WTC11 (cell line): ENCODE measurements around the gene NOM1. TPM values are rescaled to one million over a fixed set of nuclear protein-coding genes. Genes with fewer than 3 reads are reported as not detected.
A peak's percentile ranks its signal among the peaks of the same experiment; 100 is the strongest.

ENCODE experiments used
- ATAC-seq: fragments of 200-7000 bp; cut with Tn5 transposase; 2 replicates; pipeline ENCODE4 v1.10.0; 2021; ENCODE audit warnings: mild to moderate bottlenecking, moderate library complexity
- CTCF ChIA-PET: fragments of 300-600 bp; sonication (Branson Sonifier 250); formaldehyde crosslinking; loops from one replicate; lab custom pipeline; 2021; ENCODE audit warnings: antibody characterized with exemption; lab: Charles Lee
- POLR2A ChIA-PET: fragments of 350-600 bp; sonication (Branson Sonifier 250); formaldehyde crosslinking; loops from one replicate; lab custom pipeline; 2021; ENCODE audit warnings: antibody characterized with exemption; lab: Charles Lee
- DNase-seq: peaks from one replicate; pipeline ENCODE4 v3.0.0; 2021; ENCODE audit warnings: low spot score
- H3K27ac Mint-ChIP-seq: 2 replicates; pipeline ENCODE4 v1.8.0; 2021; ENCODE audit warnings: mixed read lengths
- H3K27me3 Mint-ChIP-seq: 2 replicates; pipeline ENCODE4 v1.8.0; 2021; ENCODE audit warnings: low read depth, mild to moderate bottlenecking, moderate library complexity, mixed read lengths
- H3K36me3 Mint-ChIP-seq: 2 replicates; pipeline ENCODE4 v1.8.0; 2021; ENCODE audit warnings: mixed read lengths
- H3K4me1 Mint-ChIP-seq: 2 replicates; pipeline ENCODE4 v1.8.0; 2022; ENCODE audit warnings: mixed read lengths
- H3K4me3 Mint-ChIP-seq: 2 replicates; pipeline ENCODE4 v1.8.0; 2021; ENCODE audit warnings: mild to moderate bottlenecking, moderate library complexity, mixed read lengths
- H3K9me3 Mint-ChIP-seq: 2 replicates; pipeline ENCODE4 v1.8.0; 2021; ENCODE audit warnings: mixed read lengths
- AR ChIP-seq: fragments of 250-450 bp; sonication (Bioruptor Pico); IDR thresholded peaks from 2 replicates; pipeline ENCODE4 v1.9.0; 2021; ENCODE audit warnings: mild to moderate bottlenecking
- ARID4B ChIP-seq: sonication (generic); formaldehyde crosslinking; IDR thresholded peaks from 2 replicates; pipeline ENCODE4 v1.8.0; 2023; ENCODE audit warnings: missing genetic modification reagents, mild to moderate bottlenecking, borderline replicate concordance
- CTCF ChIP-seq: fragments of 200-600 bp; IDR thresholded peaks from 2 replicates; pipeline ENCODE4 v1.8.0; 2022; ENCODE audit warnings: antibody characterized with exemption
- E2F5 ChIP-seq: sonication (generic); formaldehyde crosslinking; IDR thresholded peaks from 2 replicates; pipeline ENCODE4 v1.8.1; 2022; ENCODE audit warnings: mild to moderate bottlenecking, moderate library complexity, missing genetic modification reagents
- FOXJ3 ChIP-seq: sonication (generic); formaldehyde crosslinking; IDR thresholded peaks from 2 replicates; pipeline ENCODE4 v1.9.0; 2021; ENCODE audit warnings: missing genetic modification reagents, mild to moderate bottlenecking, borderline replicate concordance
- FOXK1 ChIP-seq: sonication (generic); formaldehyde crosslinking; IDR thresholded peaks from 2 replicates; pipeline ENCODE4 v1.8.0; 2022; ENCODE audit warnings: mild to moderate bottlenecking, moderate library complexity, missing genetic modification reagents
- GTF2I ChIP-seq: fragments of 250-450 bp; sonication (Bioruptor Pico); conservative IDR thresholded peaks from 2 replicates; pipeline ENCODE4 v1.4.0; 2021; ENCODE audit warnings: mild to moderate bottlenecking
- IRF1 ChIP-seq: sonication (generic); formaldehyde crosslinking; IDR thresholded peaks from 2 replicates; pipeline ENCODE4 v1.8.0; 2023; ENCODE audit warnings: missing genetic modification reagents
- IRF2 ChIP-seq: sonication (generic); formaldehyde crosslinking; IDR thresholded peaks from 2 replicates; pipeline ENCODE4 v1.8.0; 2022; ENCODE audit warnings: low read depth, missing genetic modification reagents, borderline replicate concordance
- NFATC4 ChIP-seq: fragments of 250-450 bp; sonication (Bioruptor Pico); IDR thresholded peaks from 2 replicates; pipeline ENCODE4 v1.9.0; 2021; ENCODE audit warnings: mild to moderate bottlenecking
- NFYB ChIP-seq: sonication (generic); formaldehyde crosslinking; conservative IDR thresholded peaks from 2 replicates; pipeline ENCODE4 v1.8.0; 2022; ENCODE audit warnings: low read depth, missing genetic modification reagents
- NR1H2 ChIP-seq: sonication (generic); formaldehyde crosslinking; IDR thresholded peaks from 2 replicates; pipeline ENCODE4 v1.9.0; 2021; ENCODE audit warnings: mild to moderate bottlenecking, moderate library complexity, missing genetic modification reagents
- SOX15 ChIP-seq: fragments of 250-450 bp; sonication (Bioruptor Pico); IDR thresholded peaks from 2 replicates; pipeline ENCODE4 v1.9.0; 2021; ENCODE audit warnings: mild to moderate bottlenecking
- SP1 ChIP-seq: sonication (generic); formaldehyde crosslinking; conservative IDR thresholded peaks from 2 replicates; pipeline ENCODE4 v1.8.1; 2022; ENCODE audit warnings: missing genetic modification reagents
- TP53 ChIP-seq: sonication (generic); formaldehyde crosslinking; IDR thresholded peaks from 2 replicates; pipeline ENCODE4 v1.8.1; 2023; ENCODE audit warnings: mild to moderate bottlenecking, missing genetic modification reagents
- ZNF138 ChIP-seq: sonication (generic); formaldehyde crosslinking; conservative IDR thresholded peaks from 2 replicates; pipeline ENCODE4 v1.8.1; 2022; ENCODE audit warnings: mild to moderate bottlenecking, moderate library complexity, missing genetic modification reagents
- ZNF232 ChIP-seq: sonication (generic); formaldehyde crosslinking; IDR thresholded peaks from 2 replicates; pipeline ENCODE4 v1.8.0; 2022; ENCODE audit warnings: mild to moderate bottlenecking, missing genetic modification reagents
- total RNA-seq: library from RNA; stranded (reverse); gene quantifications from 3 replicates; pipeline ENCODE4 v1.2.3, GENCODE V29; 2021
- TF ChIP-seq, protein P1 (sequence below): sonication (generic); formaldehyde crosslinking; IDR thresholded peaks from 2 replicates; pipeline ENCODE4 v1.8.0; 2022; ENCODE audit warnings: mild to moderate bottlenecking, missing genetic modification reagents
- TF ChIP-seq, protein P2 (sequence below): sonication (generic); formaldehyde crosslinking; IDR thresholded peaks from 2 replicates; pipeline ENCODE4 v1.8.1; 2023; ENCODE audit warnings: mild to moderate bottlenecking, missing genetic modification reagents, moderate library complexity

The NOM1 gene
- total RNA-seq, 1 experiment from 2014 or later, result 38.5 TPM

DNA sequence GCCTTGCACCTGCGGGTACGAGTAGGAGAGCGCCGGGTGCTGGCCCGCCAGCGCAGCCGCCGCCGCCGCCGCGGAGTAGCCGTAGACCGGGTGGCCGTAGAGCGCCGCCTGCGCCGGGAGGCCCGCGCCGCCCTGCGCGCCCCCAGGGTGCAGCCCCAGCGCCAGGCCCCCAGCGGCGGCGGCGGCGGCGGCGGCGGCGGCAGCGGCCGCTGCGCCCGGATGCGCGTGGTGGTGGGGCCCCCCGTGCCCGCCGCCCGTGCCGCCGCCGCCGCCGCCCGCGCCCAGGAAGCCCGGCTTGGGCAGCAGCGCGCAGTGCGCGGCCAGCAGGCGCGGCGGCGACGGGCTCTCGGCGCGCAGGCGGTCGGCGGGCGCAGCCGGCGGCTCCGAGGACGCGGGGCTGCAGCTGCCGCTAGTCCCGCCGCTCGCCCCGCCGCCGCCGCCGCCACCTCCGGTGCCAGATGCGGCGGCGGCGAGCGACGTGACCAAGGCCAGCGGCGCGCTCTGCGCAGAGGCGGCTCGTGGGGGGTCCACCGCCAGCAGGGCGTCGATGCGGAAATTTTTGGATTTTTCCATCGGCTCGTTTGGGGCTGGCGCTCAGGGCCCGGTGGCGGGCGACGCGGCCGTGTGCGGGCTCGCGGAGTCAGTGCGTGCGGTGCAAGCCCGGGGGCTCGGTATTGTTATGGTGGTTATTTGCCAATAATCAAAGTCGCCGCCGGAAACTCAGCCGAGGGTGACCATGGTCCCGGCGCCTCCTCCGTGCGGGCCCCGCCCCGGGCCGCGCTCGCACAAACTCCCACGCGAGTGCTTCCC, 60.5 kb downstream of the NOM1 start:
- CTCF ChIA-PET, result interaction anchor here (0.6 to 1.3 kb wide), 2 partner anchors 9 to 264 kb away, joined by 3 read pairs; no protein-coding TSS in a partner anchor
- DNase-seq (no peak), ATAC-seq (no peak)
- peaks cover 90% of the 10 kb centered on the region for H3K27me3 Mint-ChIP-seq
- TF ChIP-seq IRF1 (CRISPR knock-in tag) (no peak), NR1H2 (CRISPR knock-in tag) (no peak), ZNF232 (CRISPR knock-in tag) (no peak), ZNF138 (CRISPR knock-in tag) (no peak), IRF2 (CRISPR knock-in tag) (no peak), AR (no peak), TP53 (CRISPR knock-in tag) (no peak)
- TF ChIP-seq, protein P1, sequence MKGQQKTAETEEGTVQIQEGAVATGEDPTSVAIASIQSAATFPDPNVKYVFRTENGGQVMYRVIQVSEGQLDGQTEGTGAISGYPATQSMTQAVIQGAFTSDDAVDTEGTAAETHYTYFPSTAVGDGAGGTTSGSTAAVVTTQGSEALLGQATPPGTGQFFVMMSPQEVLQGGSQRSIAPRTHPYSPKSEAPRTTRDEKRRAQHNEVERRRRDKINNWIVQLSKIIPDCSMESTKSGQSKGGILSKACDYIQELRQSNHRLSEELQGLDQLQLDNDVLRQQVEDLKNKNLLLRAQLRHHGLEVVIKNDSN (CRISPR knock-in tag), result no peak
- no peaks in the 10 kb centered on the region for H3K9me3 Mint-ChIP-seq
- peaks cover 46% of the 10 kb centered on the region for H3K4me1 Mint-ChIP-seq
- H3K27ac Mint-ChIP-seq, result no peak overlapping the region
- H3K36me3 Mint-ChIP-seq, result no peaks in the 10 kb centered on the region
- peak overlapping the region; percentile 45 for H3K4me3 Mint-ChIP-seq
- POLR2A ChIA-PET, result no interaction called here

DNA sequence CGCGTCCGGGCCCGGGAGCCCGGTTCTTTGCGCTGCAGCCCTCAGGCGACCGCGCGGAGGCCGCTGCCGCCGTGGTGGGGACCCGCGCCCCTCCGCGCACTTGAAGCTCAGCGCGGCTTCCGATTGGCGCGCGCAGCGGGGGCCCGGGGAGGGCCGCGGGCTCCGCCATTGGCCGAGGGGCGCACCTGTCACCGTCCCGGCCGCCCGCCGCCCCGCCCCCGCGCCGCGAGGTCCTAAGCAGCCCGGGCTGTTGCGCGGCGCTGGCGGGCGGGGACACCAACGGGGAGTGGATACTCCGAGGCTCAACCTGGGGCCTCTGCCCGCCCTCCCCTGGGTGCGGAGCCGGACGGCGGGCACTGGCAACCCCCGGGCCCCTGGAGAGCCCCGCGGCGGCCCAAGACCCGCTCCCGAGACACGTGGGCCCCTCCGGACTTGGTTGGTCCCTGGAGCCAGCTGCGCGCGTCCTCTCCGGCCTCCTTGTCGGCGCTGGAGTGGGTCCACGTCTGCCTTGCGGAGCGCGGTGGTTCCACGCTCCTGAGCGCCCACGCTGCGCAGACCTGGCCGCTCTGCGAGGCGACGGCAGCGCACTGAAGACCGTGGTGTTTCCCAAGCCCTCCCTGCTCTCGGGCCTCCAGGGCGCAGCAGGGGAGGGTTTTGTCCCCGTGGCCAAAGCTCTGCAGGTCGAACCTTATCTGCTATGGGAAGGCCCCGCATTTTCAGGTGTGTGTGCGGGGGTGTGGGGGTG, 61.2 kb downstream of the NOM1 start, which contains the start of gene MNX1:
Gene MNX1 (minus strand): TSS at position 76 of the 745 bp plus-strand sequence. CDS start 313 bp downstream, outside the sequence.
- CTCF ChIA-PET, result interaction anchor here (0.6 to 1.3 kb wide), 4 partner anchors 8 to 464 kb away, joined by 3 to 4 read pairs (median 3); no protein-coding TSS in a partner anchor
- TF ChIP-seq CTCF (no peak), SP1 (CRISPR knock-in tag) (peak; percentile 86), ARID4B (CRISPR knock-in tag) (no peak), NFYB (CRISPR knock-in tag) (peak; percentile 78), E2F5 (peak; percentile 30; the same call in 1 of the 2 replicates), NFATC4 (no peak), SOX15 (CRISPR knock-in tag) (no peak), GTF2I (CRISPR knock-in tag) (no peak), FOXK1 (CRISPR knock-in tag) (peak; percentile 13; the same call in 1 of the 2 replicates), FOXJ3 (no peak)
- TF ChIP-seq, protein P2, sequence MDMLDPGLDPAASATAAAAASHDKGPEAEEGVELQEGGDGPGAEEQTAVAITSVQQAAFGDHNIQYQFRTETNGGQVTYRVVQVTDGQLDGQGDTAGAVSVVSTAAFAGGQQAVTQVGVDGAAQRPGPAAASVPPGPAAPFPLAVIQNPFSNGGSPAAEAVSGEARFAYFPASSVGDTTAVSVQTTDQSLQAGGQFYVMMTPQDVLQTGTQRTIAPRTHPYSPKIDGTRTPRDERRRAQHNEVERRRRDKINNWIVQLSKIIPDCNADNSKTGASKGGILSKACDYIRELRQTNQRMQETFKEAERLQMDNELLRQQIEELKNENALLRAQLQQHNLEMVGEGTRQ (CRISPR knock-in tag), result peak; percentile 49
- TF ChIP-seq, all 79 proteins: peak for 5
- ATAC-seq (peak; percentile 61), DNase-seq (peak; percentile 89)
- Mint-ChIP-seq H3K36me3 (no peaks in the 10 kb centered on the region), H3K4me3 (peak within 1 kb of the TSS; percentile 64), H3K27me3 (peaks cover 90% of the 10 kb centered on the region), H3K4me1 (peaks cover 52% of the 10 kb centered on the region), H3K9me3 (no peaks in the 10 kb centered on the region), H3K27ac (no peak within 1 kb of the TSS)
- POLR2A ChIA-PET, result interaction anchor here (0.5 kb wide), 1 partner anchor 132 kb away, joined by 4 read pairs; no protein-coding TSS in a partner anchor
